Measurements from ENCODE around the gene MYH6. TPM values are rescaled to one million over a fixed set of nuclear protein-coding genes. Genes with fewer than 3 reads are reported as not detected.

The MYH6 gene
- total RNA-seq, 1 donor: not detected

DNA sequence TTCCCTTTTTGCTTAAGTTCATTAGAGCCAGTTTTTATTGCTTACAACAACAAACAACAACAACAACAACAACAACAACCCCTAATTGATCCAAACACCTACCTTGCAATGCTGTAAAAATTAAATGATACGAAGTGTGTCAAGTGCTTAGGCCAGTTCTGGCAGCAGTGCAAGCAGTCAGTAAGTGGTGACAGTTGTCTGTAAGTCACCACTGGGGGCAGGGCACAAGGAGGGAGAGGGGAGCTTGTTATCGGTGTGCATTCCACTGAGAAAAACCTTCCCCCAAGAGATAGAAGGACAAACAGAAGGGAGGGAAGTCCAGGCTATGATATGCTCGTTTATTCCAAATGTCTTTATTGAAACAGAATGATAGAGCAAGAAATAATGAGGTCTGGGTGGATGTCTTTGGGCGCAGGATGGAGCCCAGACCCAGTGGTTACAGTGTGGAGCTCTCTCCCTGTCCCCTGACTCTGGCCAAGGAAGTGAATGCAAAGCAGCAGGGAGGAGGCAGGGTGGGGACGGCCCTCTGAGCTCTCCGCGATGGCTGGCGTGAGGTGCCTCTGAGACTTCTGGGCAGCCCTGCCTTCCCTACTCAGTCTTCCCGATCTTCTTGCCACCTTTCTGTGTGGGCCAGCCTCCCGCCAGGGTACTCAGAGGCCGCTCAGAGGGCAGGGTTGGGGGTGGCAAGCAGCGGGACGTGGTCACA lies 61.9 kb downstream of the MYH6 start:
- DNase-seq (ENCODE audit: low read depth): no peak
- TF ChIP-seq, protein P1, sequence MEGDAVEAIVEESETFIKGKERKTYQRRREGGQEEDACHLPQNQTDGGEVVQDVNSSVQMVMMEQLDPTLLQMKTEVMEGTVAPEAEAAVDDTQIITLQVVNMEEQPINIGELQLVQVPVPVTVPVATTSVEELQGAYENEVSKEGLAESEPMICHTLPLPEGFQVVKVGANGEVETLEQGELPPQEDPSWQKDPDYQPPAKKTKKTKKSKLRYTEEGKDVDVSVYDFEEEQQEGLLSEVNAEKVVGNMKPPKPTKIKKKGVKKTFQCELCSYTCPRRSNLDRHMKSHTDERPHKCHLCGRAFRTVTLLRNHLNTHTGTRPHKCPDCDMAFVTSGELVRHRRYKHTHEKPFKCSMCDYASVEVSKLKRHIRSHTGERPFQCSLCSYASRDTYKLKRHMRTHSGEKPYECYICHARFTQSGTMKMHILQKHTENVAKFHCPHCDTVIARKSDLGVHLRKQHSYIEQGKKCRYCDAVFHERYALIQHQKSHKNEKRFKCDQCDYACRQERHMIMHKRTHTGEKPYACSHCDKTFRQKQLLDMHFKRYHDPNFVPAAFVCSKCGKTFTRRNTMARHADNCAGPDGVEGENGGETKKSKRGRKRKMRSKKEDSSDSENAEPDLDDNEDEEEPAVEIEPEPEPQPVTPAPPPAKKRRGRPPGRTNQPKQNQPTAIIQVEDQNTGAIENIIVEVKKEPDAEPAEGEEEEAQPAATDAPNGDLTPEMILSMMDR (IDR thresholded peaks at IDR 0.05; ENCODE audit: insufficient read depth, low read depth, low read length): no peak
- no peak overlapping the region for H3K4me3 ChIP-seq (ENCODE audit: low read depth, low read length)

DNA sequence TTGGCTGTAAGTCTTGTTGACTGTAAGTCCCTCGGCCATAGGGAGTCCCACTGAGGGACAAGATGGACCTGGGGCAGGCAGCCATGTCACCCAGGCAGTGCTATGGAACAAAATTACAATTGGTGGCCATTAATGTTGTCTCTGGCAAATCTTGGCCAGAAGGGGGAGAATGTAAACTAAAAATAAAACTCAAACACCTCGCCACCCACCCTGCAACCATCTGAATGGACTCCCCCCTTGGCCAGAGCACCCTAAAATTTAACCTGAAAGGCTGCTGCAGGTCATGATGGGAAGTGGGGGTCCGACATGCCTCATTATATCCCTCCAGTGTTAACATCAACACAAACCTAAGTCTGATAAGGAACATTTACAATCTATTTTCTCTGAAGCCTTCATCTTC lies 63.6 kb downstream of the MYH6 start:
- no peak for DNase-seq (ENCODE audit: low read depth)
- no peak overlapping the region for H3K4me3 ChIP-seq (ENCODE audit: low read depth, low read length)
- TF ChIP-seq, protein P1 (IDR thresholded peaks at IDR 0.05; ENCODE audit: insufficient read depth, low read depth, low read length): peak; percentile 12

DNA sequence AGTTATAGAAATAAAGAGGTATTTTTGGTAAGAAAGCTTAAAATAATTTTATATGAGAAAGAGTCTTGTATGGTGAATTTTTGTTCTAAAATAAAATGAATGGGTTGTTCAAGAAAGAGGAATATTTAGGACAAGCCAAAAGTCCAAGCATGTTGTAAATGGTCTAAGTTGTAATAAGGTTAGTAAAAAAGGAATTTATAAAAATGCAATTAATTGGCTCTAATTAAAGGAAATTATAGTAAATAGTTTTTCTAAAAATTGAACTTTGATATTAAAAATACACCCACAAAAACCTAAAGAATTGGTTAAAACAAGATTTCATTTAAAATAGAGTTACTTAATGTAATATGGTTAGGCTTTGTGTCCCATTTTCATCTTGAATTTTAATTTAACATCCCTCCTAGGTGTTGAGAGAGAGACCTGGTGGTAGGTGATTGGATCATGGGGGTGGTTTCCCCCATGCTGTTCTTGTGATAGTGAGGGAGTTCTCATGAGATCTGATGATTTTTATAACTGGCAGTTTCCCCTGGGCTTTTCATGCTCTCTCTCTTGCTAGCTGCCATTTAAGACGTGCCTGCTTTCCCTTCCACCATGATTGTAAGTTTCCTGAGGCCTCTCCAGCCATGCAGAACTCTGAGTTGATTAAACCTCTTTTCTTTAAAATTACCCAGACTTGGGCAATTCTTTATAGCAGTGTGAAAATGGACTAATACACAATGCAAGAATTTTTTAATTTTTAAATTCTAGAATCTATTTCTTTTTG lies 68.4 kb downstream of the MYH6 start:
- TF ChIP-seq, protein P1 (IDR thresholded peaks at IDR 0.05; ENCODE audit: insufficient read depth, low read depth, low read length): no peak
- no peak for DNase-seq (ENCODE audit: low read depth)
- no peak overlapping the region for H3K4me3 ChIP-seq (ENCODE audit: low read depth, low read length)

DNA sequence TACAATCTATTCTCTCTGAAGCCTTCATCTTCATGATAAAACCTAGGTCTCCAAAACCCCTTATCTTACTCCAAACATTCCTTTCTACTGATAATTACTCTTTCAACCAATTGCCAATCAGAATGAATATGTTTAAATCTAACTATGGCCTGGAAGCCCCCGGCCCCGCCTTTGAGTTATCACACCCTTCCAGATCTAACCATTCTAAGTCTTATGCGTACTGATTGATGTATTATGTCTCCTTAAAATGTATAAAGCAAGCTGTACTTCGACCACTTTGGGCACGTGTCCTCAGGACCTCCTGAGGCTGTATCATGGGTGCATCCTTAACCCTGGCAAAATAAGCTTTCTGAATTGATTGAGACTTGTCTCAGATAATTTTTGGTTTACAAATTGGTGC lies 72.5 kb downstream of the MYH6 start:
- TF ChIP-seq, protein P1 (IDR thresholded peaks at IDR 0.05; ENCODE audit: insufficient read depth, low read depth, low read length): no peak
- no peak overlapping the region for H3K4me3 ChIP-seq (ENCODE audit: low read depth, low read length)
- no peak for DNase-seq (ENCODE audit: low read depth)

Small RNA genes lying within 50 kb of the gene (small RNA-seq; reads per million reads assigned to genes)
- gene MIR208A: not detected
- gene MIR208B: not detected

Other genes with a start within 250 kb of the MYH6 start
- gene SLC7A8, start 224.6 kb downstream of the MYH6 start, total RNA-seq: 0.86 and 0.97 TPM in 2 replicates
- not detected in 2 replicates for gene RNF212B, start 170.3 kb downstream of the MYH6 start, total RNA-seq
- 4.2 and 6.0 TPM in 2 replicates for gene HOMEZ, start 122.1 kb downstream of the MYH6 start, total RNA-seq
- 3.0 and 5.8 TPM in 2 replicates for gene PPP1R3E, start 105.4 kb downstream of the MYH6 start, total RNA-seq
- gene BCL2L2, start 101.4 kb downstream of the MYH6 start, total RNA-seq: 17.7 and 20.7 TPM in 2 replicates
- 51.2 and 75.1 TPM in 2 replicates for gene PABPN1, start 86.8 kb downstream of the MYH6 start, total RNA-seq
- gene SLC22A17, start 55.4 kb downstream of the MYH6 start, total RNA-seq: 14.8 and 16.4 TPM in 2 replicates
- gene EFS, start 43.1 kb downstream of the MYH6 start, total RNA-seq: 7.7 and 7.8 TPM in 2 replicates
- gene IL25, start 35.5 kb downstream of the MYH6 start, total RNA-seq: not detected in 2 replicates
- gene CMTM5, start 31.2 kb downstream of the MYH6 start, total RNA-seq: not detected in 2 replicates
- not detected in 2 replicates for gene MYH7, start 27.4 kb upstream of the MYH6 start, total RNA-seq
- 41.9 and 44.8 TPM in 2 replicates for gene NGDN, start 61.4 kb upstream of the MYH6 start, total RNA-seq
- under 0.01 TPM in 2 replicates for gene ZFHX2, start 143.5 kb upstream of the MYH6 start, total RNA-seq
- 15.5 and 18.0 TPM in 2 replicates for gene THTPA, start 148.0 kb upstream of the MYH6 start, total RNA-seq
- gene AP1G2, start 159.5 kb upstream of the MYH6 start, total RNA-seq: 18.1 and 20.0 TPM in 2 replicates
- not detected in 2 replicates for gene JPH4, start 170.5 kb upstream of the MYH6 start, total RNA-seq
- gene DHRS2, start 228.1 kb upstream of the MYH6 start, total RNA-seq: 0.32 and 0.43 TPM in 2 replicates

Measured in fibroblast of villous mesenchyme (primary cell).